HG03064 (cell line): ENCODE measurements around the gene TMPRSS9.

Experiments
- ATAC-seq: cut with Tn5 transposase; IDR thresholded peaks from one replicate; pipeline ENCODE4 v1.9.1; 2021; ENCODE audit warnings: low read depth; ENCODE audit not compliant: unreplicated experiment

The TMPRSS9 gene

GRCh38 chr19:2359992-2360685 is at the start of gene TMPRSS9:
TMPRSS9 (plus strand) TSS chr19:2360265; CDS start chr19:2389786, 29,521 bp downstream.
- no peak for ATAC-seq

DNA sequence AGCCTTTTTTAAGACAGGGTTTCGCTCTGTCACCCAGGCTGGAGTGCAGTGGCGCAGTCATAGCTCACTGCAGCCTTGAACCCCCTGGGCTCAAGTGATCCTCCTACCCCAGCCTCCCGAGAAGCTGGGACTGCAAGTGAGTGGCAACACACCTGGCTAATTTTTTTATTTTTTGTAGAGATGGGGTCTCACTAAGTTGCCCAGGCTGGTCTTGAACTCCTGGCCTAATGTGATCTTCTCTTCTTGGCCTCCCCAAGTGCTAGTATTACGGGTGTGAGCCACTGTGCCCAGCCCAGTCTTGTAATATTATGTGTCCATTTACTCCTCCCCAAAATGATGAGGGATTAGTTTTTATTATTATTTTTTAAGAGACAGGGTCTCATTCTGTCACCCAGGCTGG is 49.0 kb upstream of the TMPRSS9 start:
- ATAC-seq = no peak

DNA sequence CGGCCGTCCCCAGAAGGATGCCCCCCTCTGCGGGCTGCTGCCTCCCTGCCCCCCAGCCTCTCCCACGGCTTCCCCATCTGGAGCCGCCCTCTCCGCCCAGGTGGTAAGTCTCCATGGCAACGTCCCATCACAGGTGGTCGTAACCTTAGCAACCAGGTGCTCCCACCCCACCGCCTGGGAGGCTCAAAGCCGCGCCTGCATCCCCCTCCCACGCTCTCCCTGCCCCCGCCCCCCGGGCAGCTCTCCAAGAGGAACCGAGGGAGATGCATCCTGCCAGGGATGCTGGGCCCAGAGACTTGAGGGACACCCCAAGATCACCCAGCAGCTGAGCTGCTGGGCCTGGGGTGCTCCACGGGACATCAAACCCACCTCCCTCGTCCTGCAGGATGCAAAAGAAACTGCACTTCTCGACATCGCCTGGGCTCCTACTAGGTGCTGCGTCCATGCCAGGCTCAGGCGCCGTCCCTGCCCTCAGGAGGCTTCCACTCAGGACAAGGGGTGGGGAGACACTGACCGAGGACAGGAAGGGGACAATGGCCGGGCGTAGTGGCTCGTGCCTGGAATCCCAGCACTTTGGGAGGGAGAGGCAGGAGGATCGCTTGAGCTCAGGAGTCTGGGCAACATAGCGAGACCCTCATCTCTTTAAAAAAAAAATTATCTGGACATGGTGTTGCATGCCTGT is 47.1 kb upstream of the TMPRSS9 start:
- no peak for ATAC-seq

GRCh38 chr19:2315121-2315817 is 44.8 kb upstream of the TMPRSS9 start:
- ATAC-seq = no peak

- no peak for ATAC-seq
Observed at GRCh38 chr19:2315818-2316353, 44.2 kb upstream of the TMPRSS9 start.

- no peak for ATAC-seq
Observed at GRCh38 chr19:2317300-2317699, 42.8 kb upstream of the TMPRSS9 start.

DNA sequence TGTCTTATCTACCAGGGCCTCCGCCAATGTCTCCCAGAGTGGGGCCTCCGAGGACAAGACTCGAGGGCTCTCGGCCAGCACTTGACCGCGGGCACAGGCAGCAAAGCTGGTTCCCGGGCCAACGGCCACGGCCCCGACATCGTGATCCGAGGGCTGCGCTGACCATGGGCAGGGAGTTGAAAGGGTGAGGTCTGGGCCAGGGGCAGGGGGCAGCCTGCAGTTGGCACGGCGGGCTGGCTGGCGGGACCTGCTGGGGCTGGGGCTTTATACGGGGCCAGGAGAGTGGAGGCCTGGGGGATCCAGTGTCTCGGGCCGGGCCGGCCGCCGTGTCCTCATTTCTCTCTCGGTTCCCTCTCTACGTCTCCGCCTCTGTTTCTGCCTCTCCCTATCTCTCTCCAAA is 42.3 kb upstream of the TMPRSS9 start:
- ATAC-seq = no peak

DNA sequence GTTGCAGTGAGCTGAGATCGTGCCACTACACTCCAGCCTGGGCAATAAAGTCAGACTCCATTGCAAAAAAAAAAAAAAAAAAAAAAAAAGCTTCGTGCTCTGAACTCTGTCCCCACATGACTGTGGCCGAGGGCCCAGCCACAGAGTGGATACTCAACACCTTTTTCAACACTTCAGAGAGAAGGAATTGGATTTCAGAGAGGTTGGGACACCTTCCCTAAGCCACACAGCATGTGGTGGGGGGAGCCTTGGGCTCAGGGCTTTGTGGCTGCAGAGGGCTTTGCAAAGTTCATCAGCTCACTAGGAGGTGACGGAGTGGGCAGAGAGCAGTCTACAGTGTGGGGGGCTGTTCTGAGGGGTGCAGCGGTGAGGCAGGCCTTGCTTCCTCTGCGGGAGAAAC is 41.1 kb upstream of the TMPRSS9 start:
- no peak for ATAC-seq

DNA sequence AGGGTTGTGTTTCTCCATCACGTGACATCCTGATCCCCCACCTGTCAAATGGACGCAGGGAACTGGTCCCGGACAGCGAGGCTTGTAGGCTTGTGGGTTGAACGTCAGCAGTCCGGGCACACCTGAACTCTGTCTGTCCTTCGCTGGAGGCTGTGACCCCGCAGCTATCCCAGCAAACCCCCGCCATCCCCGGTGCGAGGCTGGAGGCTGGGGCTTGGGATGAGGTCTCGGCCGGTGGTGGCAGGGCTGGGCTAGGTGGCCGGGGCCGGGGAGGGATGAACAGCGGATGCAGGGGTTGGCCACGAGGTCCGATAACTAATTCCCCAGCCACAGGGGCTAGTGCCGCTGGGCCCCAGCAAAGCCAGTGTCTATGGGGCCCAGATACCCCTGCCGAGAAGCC is 40.5 kb upstream of the TMPRSS9 start:
- no peak for ATAC-seq

DNA sequence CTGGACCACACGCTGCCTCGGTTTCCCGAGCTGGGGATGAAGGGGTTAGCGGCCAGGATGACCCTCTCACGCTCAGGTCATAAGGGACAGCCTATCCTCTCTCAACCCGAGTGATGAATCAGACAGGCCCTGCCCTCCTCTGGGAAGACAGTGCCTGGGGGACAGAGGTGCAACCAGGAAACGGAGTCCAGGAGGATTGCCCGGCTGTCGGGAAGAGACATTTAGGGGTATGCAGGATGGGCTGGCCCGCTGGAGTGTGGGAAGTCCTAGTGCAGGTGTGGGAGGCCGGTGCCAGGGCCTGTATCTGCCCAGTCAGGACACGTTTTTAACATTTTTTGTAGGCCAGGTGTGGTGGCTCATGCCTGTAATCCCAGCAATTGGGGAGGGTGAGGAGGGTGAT is 40.0 kb upstream of the TMPRSS9 start:
- no peak for ATAC-seq

GRCh38 chr19:2320939-2321338 is 39.1 kb upstream of the TMPRSS9 start:
- ATAC-seq = no peak

DNA sequence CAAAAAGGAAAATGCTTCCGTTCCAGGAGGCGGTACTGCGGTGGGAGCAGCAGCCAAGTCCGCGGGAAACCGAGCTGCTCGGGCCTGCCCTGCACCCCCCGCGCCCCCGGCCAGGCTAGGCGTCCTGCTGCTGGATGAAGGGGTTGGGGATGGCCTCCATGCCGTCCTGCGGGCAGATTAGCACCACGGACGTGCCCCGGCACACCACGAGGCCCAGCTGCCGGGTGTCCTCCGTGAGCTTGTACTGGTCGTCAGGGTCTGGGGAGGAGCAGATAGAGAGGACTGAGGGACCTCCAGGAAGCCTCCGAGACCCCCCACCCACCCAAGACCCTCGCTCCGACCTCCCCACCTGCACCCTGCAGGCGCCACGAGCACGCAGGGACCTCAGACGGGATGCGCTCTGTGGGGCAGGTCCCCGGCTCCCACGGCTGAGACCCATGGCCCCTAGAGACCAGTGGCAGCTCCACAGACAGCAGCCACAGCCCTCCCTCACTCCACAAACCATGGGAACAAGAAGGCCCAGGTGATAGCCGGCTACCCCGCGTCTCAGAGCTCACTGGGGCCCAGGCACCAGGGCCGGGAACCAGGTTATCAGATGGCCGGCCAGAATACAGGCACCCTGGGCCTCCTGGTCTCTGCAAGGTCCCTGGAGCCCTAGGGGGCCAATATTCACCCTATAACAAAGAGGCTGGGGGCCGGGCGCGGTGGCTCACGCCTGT is 38.3 kb upstream of the TMPRSS9 start:
- ATAC-seq = no peak

DNA sequence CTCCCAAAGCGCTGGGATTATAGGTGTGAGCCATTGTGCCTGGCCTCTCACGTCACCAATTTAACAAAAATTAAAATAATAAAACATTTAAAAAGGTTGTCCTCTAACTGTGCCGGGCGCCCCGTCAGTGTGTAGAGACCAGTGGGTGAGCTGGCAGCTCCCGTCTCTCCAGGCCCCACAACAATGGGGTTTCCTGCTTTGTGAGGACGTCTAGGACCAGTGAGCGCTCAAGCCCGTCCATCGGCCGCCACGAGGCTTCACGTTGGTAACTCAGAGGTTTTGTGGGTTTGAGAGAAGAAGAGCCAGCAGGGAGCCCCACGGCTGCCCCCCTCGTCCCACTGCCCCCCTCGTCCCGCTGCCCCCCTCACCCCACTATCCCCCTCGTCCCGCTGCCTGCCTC is 36.4 kb upstream of the TMPRSS9 start:
- ATAC-seq = no peak

DNA sequence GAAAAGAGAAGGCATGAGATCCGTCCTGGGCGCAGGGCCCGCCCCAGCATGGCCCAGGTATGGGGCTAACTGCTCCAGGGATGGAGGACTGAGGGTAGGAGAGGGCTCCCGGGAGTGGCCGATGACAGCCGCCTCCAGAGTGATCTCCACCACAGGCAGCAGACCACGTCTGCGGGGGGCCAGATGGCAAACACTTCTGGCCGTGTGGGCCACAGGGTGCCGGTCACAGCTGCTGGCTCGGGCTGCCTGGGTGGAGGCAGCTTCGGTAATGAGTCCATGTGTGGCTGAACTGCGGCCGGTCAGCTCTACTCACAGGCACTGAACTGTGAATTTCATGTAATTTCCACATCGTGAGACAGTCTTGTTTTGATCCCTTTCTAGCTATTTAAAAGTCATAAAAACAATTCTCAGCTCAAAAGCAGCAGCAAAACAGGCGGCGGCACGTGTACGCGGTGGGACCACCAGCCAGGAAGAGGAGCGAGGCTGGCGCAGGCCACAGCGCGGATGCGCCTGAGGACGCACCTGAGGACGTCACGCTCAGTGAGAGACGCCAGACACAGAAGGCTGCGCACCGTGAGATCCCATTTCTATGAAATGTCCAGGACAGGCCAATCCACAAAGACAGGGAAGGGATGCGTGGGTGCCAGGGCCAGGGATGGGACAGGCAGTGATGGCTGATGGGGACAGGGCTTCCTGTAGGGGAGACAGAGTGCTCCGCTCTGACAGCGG is 35.7 kb upstream of the TMPRSS9 start:
- ATAC-seq = no peak

DNA sequence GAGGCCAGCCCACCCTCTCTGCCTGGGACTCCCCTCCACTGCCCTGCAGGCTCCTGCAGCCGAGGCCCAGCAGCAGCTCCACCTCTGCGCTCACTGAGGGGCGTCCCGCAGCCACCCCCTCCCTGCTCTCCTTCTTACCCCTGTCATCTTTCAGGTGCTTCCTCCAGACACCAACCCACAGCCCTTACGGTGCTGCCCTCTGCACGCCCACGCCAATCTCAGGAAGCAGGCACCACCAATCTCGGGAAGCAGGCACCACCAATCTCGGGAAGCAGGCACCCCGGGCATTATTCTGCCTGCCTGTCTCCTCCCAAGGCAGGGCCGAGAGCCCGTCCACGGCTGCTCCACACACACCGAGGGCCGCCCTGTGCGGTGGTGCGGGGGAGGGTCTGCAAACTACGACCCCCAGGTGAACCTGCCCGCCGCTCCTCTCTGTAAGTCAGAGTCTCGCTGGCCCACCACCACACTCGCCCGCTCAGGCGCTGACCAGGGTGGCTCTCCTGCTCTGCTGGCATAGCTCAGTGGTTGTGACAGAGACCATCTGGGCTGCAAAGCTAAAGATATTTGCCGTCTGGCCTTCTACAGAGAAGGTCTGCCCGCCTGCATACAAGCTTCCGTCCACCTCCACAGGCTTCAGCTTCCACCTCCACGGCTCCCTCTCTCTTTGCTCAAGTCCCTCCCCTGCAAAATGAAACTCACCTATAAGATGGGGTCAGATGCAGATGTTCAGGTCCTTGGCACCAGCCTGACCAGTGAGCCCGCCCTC is 34.6 kb upstream of the TMPRSS9 start:
- no peak for ATAC-seq

DNA sequence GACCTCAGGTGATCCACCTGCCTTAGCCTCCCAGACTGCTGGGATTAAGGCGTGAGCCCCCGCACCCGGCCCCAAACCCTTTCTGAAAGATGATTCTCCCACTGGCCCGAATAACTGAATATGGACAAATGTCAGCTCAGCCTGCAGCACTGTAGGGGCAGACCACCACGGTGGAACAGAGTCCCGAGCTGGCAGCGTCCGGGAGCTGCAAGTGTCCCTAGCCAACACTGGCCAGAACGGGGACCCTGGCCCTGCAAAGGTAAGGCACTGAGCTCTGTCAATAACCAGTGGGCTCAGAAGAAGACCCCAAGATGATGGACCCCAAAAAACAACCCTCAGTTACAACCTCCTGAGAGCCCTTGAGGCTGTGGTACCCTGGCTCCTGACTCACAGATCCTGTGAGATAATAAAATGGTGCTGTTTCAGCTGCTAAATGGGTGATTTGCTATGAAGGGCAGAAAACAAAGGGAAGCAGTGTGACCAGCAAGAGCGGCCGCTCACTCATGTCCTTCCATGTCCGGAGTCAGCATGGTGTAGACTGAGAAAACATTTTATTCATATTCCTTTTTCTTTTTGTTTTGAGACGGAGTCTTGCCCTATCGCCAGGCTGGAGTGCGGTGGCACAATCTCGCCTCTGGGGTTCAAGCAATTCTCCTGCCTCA is 33.2 kb upstream of the TMPRSS9 start:
- no peak for ATAC-seq

DNA sequence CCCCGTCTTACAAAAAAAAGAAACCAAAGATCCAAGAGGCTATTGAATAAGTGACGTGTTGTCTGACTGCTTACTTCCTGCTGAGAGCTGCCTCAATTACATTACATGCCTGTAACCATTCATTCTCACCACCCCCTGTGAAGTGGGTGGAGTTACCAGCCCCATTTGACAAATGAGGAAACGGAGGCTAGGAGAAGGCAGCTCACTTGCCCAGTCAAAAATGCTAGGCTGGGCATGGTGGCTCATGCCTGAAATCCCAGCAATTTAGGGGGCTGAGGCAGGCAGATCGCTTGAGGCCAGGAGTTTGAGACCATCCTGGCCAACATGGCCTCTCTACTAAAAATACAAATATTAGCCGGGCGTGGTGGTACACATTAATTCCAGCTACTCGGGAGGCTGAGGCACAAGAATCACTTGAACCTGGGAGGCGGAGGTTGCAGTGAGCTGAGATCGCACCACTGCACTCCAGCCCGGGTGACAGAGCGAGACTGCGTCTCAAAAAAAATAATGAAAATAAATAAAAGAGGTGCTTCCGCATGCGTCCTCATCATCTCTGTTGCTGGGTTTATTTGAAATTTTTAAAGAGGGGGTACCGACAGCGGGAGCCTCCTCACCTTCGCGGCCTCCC is 32.2 kb upstream of the TMPRSS9 start:
- no peak for ATAC-seq

DNA sequence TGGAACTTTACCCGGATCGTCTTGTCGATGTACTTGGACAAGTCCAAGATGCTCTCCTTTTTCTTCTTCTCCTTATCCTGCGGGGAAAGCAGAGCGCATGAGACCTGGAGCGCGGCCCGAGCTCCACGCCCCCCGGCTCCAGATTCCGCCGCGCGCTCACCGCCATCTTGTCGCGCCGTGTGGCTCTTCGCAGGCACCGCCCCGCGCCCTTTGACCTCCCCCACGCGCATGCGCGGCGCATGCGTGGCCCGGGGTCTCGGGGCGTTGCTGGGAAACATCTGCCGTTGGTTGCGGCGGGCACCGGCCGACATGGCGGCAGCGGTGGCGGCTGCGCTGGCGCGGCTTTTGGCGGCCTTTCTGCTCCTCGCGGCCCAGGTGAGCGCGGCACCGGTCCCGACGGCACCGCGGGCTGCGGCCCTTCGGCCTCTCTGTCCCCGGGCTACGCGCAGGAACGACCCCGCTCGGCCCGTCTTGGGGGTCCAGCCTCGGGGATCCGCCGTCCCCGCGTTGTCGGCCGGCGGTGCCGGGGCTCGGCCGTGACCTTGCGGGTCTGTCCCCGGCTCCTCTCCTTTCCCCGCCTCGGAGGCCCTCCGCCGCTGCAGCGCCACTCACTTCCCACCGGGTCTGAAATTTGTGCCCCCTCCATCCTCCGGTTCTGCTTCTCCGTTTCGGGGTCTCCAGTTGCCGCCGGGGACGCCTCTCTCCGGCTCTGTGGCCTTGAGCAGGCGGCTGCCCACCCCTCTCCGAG is 31.5 kb upstream of the TMPRSS9 start, which contains the start of the genes LSM7 and SPPL2B:
TSS of gene LSM7 (minus strand) at position 186 of the 748 bp plus-strand sequence. CDS start at position 166, 20 bp downstream.
TSS of gene SPPL2B (plus strand) at position 284 of the 748 bp plus-strand sequence. CDS start at position 310, 26 bp downstream.
- ATAC-seq = no peak
